Activated CD4-positive, alpha-beta T cell treated with anti-CD3 and anti-CD28 coated beads, Interleukin-2, amount 50 U/mL, for 24 hours (primary cell): Measurements from ENCODE around the gene IL1RAPL2.
A peak's percentile ranks its signal among the peaks of the same experiment; 100 is the strongest.
"Not testable (repeated sequence)": the region's sequence is repeated elsewhere in the genome, so short reads cannot be mapped to it uniquely, and the experiment has no call there.

Experiments
- DNase-seq, 2 donors: peaks; one replicate each; pipeline ENCODE4 v3.0.0-alpha.2; 2020; ENCODE audit warnings: low read depth in 1 of 2, low spot score in 1 of 2

The IL1RAPL2 gene

GRCh38 chrX:104852241-104852640, 286.2 kb downstream of the IL1RAPL2 start:
- no peak for DNase-seq

- no peak for DNase-seq
Measured at GRCh38 chrX:104854188-104854587, 288.2 kb downstream of the IL1RAPL2 start.

DNA sequence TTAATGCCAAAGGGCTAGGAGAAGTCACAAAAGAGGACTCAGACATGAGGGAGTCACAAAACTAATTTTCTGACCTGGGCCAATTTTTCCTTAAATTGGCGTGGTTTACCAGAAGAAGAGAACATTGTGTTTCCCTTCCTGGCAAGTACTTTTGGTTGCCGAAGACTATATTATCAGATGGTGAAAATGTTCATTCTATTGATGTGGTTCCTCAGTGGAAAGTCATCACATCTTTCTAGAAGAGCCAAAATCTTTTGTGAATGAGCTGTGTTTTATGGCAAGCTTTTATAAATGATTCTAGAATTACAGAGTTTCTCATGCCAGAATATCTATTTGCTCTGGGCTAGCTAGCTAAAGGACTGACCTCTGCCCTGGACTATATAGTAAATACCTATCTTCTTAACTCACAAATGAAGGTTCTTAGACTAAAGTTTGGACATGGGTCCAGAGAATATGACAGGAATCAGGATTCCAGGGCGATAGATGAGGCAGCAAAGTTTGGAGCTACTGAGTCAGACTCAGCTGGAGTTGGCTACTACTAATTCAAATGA, 288.9 kb downstream of the IL1RAPL2 start:
- DNase-seq, result no peak

DNA sequence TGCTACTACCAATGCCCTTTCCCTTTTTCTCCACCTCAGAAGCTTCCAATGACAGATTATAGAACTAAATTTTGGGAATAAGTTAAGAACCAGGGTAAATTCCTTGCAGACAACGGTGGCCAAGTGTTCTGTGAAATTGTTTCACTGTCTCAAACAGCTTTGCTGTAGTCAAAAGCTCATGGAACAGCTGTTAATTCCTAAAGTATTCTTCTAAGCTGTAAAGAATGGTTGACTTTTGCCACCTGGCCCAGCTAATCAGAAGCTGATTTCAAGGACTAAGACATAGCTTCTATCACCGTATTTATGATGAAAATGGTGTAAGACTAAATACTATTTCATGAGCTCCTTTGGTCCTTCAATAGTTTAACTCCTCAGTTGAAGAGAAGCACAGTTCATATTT, 297.5 kb downstream of the IL1RAPL2 start:
- no peak for DNase-seq

DNA sequence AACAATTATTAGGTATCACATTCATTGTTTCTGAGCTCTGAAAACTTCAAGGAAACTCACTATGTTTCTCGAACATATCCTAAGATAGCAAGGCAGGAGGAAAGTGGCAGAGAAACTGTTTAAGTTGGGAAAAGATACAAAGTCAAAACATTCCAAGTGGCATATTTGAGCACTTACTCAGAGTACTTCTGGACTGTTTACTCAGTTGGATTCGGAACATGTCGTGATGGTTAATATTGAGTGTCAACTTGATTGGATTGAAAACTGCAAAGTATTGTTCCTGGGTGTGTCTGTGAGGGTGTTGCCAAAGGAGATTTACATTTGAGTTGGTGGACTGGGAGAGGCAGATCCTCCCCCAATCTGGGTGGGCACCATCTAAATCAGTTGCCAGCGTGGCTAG, 298.3 kb downstream of the IL1RAPL2 start:
- DNase-seq, result no peak

DNA sequence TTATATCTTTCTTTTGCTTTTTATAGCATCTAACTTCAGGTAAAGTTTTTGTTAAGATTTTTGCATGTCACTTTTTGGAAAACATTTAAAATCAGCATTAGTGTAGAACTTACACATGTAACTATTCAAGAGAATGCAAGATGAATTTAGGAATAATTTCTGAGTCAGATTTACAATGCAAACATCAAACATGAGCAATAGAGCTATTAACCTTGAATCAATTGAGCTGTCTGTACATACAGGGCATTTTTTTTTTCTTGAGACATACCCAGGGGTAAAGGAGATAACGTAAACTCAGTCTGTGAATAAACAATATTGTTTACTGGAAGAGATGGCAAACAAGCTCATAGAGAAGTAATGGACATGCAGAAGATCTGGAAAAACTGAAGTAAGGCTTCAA, 311.5 kb downstream of the IL1RAPL2 start:
- no peak for DNase-seq

DNA sequence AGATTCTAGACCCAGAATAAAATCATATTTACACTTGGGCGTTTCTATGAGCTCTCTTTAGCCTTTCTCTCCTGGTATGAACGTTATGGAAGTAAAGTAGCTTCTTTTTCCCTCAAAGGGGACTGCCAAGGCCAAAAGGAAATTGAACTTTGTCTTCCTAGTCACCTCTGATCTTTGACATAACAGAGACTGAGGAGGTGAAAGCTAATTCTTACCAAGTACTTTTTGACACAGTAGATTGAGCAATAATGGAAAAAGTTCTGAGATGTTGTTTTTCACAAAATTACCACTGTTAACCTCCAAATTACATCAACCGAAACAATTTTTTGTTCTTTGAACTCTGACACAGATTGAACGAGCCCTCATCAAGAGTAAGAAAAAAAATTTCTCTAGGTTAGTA, 336.1 kb downstream of the IL1RAPL2 start:
- no peak for DNase-seq

DNA sequence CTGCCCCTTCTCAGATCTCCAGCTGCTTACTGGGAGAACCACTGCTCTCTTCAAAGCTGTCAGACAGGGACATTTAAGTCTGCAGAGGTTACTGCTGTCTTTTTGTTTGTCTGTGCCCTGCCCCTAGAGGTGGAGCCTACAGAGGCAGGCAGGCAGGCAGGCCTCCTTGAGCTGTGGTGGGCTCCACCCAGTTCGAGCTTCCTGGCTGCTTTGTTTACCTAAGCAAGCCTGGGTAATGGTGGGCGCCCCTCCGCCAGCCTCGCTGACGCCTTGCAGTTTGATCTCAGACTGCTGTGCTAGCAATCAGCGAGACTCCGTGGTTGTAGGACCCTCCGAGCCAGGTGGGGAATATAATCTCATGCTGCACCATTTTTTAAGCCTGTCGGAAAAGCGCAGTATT, 343.7 kb downstream of the IL1RAPL2 start:
- DNase-seq, result not testable (repeated sequence)

GRCh38 chrX:104913348-104913747, 347.3 kb downstream of the IL1RAPL2 start:
- DNase-seq, result no peak

DNA sequence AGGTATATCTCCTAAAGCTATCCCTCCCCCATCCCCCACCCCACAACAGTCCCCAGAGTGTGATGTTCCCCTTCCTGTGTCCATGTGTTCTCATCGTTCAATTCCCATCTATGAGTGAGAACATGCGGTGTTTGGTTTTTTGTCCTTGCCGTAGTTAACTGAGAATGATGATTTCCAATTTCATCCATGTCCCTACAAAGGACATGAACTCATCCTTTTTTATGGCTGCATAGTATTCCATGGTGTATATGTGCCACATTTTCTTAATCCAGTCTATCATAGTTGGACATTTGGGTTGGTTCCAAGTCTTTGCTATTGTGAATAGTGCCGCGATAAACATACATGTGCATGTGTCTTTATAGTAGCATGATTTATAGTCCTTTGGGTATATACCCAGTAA, 348.7 kb downstream of the IL1RAPL2 start:
- DNase-seq, result not testable (repeated sequence)

DNA sequence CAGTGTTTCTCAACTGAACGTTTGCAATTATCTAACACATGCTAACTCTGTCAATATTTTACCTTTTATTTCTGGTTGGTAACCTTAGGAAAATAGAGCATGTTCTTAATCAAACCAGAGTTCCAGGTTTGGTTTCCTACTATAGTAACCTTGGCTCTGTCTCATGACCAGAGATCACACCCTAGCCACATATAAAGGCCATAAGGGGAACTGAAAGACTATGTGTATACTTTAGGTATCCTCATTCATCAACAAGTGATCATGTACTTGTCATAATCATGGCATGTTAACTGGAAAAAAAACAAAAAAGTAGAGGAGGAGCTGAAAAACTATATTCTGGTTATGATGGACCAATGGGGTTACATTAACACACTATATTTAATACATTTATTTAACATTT, 352.1 kb downstream of the IL1RAPL2 start:
- no peak for DNase-seq

GRCh38 chrX:104921584-104922205, 355.7 kb downstream of the IL1RAPL2 start:
- no peak for DNase-seq

DNA sequence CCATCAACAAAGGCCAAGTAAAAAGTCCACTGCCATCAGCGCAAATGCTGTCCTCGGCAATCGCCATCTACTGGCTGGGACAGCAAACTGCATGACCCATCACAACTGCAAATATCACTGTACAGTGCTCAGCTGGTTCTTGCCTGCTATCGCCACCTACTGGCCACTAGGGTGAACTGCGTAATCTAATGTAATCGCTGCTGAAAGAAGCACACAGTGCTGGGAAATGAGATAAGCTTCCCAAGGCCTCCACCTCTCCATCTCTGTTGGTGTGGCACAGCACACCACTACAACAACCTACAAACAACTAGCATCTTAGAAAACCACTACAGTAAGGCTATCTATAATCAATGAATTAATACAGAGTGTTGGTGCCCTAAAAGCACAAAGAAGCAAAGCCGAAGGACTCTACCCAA, 356.2 kb downstream of the IL1RAPL2 start:
- DNase-seq, result peak in 1 of 2 donors; percentile 41

GRCh38 chrX:104929324-104929723, 363.3 kb downstream of the IL1RAPL2 start:
- no peak for DNase-seq

GRCh38 chrX:104935581-104935980, 369.6 kb downstream of the IL1RAPL2 start:
- DNase-seq, result no peak

DNA sequence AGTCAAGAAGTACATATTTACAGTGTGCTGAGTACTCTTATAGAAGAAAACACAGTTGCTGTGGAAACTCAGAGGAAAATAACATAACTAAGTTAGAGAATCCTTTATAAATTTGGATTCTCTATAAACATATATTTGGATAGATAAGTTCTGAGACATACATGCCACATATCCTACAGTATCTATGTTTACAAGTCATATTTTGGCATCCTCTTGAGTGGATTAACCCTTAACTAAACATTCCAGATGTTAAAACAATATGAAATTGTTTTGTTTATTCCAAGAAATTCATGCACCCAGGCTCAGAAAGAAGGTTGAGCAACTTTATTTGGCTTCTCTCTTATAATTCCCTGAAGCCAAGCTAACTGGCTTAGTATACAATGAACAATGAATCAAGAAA, 387.3 kb downstream of the IL1RAPL2 start:
- DNase-seq, result no peak

GRCh38 chrX:104961926-104962325, 395.9 kb downstream of the IL1RAPL2 start:
- no peak for DNase-seq

DNA sequence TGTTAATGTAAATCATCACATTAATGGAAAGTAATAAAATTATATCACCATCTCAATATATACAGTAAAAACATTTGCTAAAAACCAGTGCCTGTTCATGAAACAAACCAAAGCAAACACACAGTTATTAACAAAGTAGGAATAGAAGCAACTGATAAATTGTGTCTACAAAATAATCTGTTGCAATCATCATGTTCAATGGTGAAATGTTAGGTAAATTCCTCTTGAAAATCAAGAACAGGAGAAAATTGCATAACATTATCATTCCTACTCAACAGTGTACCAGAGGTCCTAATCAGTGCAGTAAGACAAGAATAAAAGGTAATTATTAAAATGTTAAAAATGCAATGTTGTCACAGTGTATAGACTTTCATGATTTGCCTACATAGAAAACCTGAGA, 402.2 kb downstream of the IL1RAPL2 start:
- DNase-seq, result no peak

- DNase-seq, result no peak
Measured at GRCh38 chrX:104972737-104973136, 406.7 kb downstream of the IL1RAPL2 start.

- no peak for DNase-seq
Measured at GRCh38 chrX:104987063-104987462, 421.1 kb downstream of the IL1RAPL2 start.

GRCh38 chrX:104988038-104988437, 422.0 kb downstream of the IL1RAPL2 start:
- DNase-seq, result no peak

- DNase-seq, result no peak
Measured at GRCh38 chrX:104995546-104995945, 429.5 kb downstream of the IL1RAPL2 start.

DNA sequence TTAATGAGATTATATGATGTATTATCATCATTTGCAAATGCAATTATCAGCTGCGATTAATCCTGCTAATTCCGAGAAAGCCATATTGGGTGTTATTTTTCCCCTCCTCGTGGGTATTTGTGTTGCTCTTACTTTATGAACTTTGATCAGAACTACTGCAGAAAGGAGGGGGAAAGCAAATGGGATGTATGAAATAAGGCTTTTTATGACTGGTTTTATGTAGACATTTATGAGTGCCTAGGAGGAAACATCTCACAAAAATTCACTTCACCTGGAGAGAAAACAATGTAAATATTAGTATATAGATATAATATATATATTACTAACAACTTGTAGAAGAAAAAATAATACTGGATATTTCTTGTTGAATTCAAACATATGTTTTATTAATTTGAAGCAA, 440.1 kb downstream of the IL1RAPL2 start:
- DNase-seq, result no peak
